ENCODE data around the gene EXOC6B.

Gene EXOC6B

GRCh38 chr2:72332720-72333119, 493.1 kb downstream of the EXOC6B start:
- no peak overlapping the region for H3K27ac ChIP-seq
- DNase-seq (ENCODE audit: low read depth, low spot score), result no peak

- DNase-seq (ENCODE audit: low read depth, low spot score), result no peak
- H3K27ac ChIP-seq, result no peak overlapping the region
These were observed 495.2 kb downstream of the EXOC6B start for GRCh38 chr2:72330652-72331051.

- no peak for DNase-seq (ENCODE audit: low read depth, low spot score)
These were observed 499.1 kb downstream of the EXOC6B start for GRCh38 chr2:72326759-72327158.

GRCh38 chr2:72325592-72326422, 500.0 kb downstream of the EXOC6B start:
- no peak for DNase-seq (ENCODE audit: low read depth, low spot score)
- no peak overlapping the region for H3K27ac ChIP-seq

More at GRCh38 chr2:72326759-72327158, 499.1 kb downstream of the EXOC6B start:
- H3K27ac ChIP-seq, result no peak overlapping the region

GRCh38 chr2:72316774-72317173, 509.1 kb downstream of the EXOC6B start:
- DNase-seq (ENCODE audit: low read depth, low spot score), result no peak
- no peak overlapping the region for H3K27ac ChIP-seq

- no peak overlapping the region for H3K27ac ChIP-seq
- no peak for DNase-seq (ENCODE audit: low read depth, low spot score)
These were observed 525.6 kb downstream of the EXOC6B start for GRCh38 chr2:72300147-72300684.

GRCh38 chr2:72293620-72294019, 532.2 kb downstream of the EXOC6B start:
- no peak for DNase-seq (ENCODE audit: low read depth, low spot score)
- H3K27ac ChIP-seq, result no peak overlapping the region

GRCh38 chr2:72292433-72292832, 533.4 kb downstream of the EXOC6B start:
- DNase-seq (ENCODE audit: low read depth, low spot score), result no peak
- no peak overlapping the region for H3K27ac ChIP-seq

- H3K27ac ChIP-seq, result no peak overlapping the region
- no peak for DNase-seq (ENCODE audit: low read depth, low spot score)
These were observed 534.8 kb downstream of the EXOC6B start for GRCh38 chr2:72291059-72291458.

- DNase-seq (ENCODE audit: low read depth, low spot score), result no peak
- H3K27ac ChIP-seq, result no peak overlapping the region
These were observed 536.1 kb downstream of the EXOC6B start for GRCh38 chr2:72289736-72290135.

GRCh38 chr2:72289283-72289682, 536.5 kb downstream of the EXOC6B start:
- H3K27ac ChIP-seq, result no peak overlapping the region
- DNase-seq (ENCODE audit: low read depth, low spot score), result no peak

- DNase-seq (ENCODE audit: low read depth, low spot score), result no peak
- H3K27ac ChIP-seq, result no peak overlapping the region
These were observed 547.8 kb downstream of the EXOC6B start for GRCh38 chr2:72278046-72278445.

GRCh38 chr2:72276876-72277275, 549.0 kb downstream of the EXOC6B start:
- H3K27ac ChIP-seq, result no peak overlapping the region
- DNase-seq (ENCODE audit: low read depth, low spot score), result no peak

GRCh38 chr2:72276356-72276755, 549.5 kb downstream of the EXOC6B start:
- DNase-seq (ENCODE audit: low read depth, low spot score), result no peak
- no peak overlapping the region for H3K27ac ChIP-seq

- no peak for DNase-seq (ENCODE audit: low read depth, low spot score)
- no peak overlapping the region for H3K27ac ChIP-seq
These were observed 550.7 kb downstream of the EXOC6B start for GRCh38 chr2:72275084-72275483.

GRCh38 chr2:72274380-72274797, 551.4 kb downstream of the EXOC6B start:
- DNase-seq (ENCODE audit: low read depth, low spot score), result peak; percentile 16
- no peak overlapping the region for H3K27ac ChIP-seq

- DNase-seq (ENCODE audit: low read depth, low spot score), result no peak
- H3K27ac ChIP-seq, result no peak overlapping the region
These were observed 552.4 kb downstream of the EXOC6B start for GRCh38 chr2:72273384-72273783.

- peak; percentile 36 for DNase-seq (ENCODE audit: low read depth, low spot score)
- H3K27ac ChIP-seq, result no peak overlapping the region
These were observed 553.8 kb downstream of the EXOC6B start for GRCh38 chr2:72271766-72272641.

- no peak for DNase-seq (ENCODE audit: low read depth, low spot score)
- H3K27ac ChIP-seq, result no peak overlapping the region
These were observed 554.6 kb downstream of the EXOC6B start for GRCh38 chr2:72271276-72271614.

GRCh38 chr2:72270556-72271275, 555.1 kb downstream of the EXOC6B start:
- H3K27ac ChIP-seq, result no peak overlapping the region
- DNase-seq (ENCODE audit: low read depth, low spot score), result no peak

GRCh38 chr2:72263776-72264060, 562.1 kb downstream of the EXOC6B start:
- H3K27ac ChIP-seq, result no peak overlapping the region
- no peak for DNase-seq (ENCODE audit: low read depth, low spot score)

Data from epithelial cell of prostate (primary cell).